ENCODE measurements around the gene RSBN1L.

The RSBN1L gene

DNA sequence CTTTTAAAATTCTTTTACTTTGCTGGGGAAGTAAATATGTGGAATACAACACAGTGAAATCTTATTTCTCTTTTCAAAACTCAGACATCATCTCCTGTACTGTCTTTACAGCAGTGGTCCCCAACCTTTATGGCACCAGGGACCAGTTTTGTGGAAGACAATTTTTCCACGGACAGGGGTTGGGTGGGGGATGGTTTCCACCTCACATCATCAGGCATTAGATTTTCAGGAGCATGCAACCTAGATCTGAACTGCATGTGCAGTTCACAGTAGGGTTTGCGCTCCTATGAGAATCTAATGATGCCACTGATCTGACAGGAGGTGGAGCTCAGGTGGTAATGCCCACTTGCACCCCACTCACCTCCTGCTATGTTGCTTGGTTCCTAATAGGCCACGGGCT is 89.8 kb downstream of the RSBN1L start:
- no peak for DNase-seq (ENCODE audit: low spot score)
- in situ Hi-C loops (cut with MboI; ENCODE audit: low sequenced_read_pairs, unreplicated experiment) = no loop called here
- TF ChIP-seq, protein P1, sequence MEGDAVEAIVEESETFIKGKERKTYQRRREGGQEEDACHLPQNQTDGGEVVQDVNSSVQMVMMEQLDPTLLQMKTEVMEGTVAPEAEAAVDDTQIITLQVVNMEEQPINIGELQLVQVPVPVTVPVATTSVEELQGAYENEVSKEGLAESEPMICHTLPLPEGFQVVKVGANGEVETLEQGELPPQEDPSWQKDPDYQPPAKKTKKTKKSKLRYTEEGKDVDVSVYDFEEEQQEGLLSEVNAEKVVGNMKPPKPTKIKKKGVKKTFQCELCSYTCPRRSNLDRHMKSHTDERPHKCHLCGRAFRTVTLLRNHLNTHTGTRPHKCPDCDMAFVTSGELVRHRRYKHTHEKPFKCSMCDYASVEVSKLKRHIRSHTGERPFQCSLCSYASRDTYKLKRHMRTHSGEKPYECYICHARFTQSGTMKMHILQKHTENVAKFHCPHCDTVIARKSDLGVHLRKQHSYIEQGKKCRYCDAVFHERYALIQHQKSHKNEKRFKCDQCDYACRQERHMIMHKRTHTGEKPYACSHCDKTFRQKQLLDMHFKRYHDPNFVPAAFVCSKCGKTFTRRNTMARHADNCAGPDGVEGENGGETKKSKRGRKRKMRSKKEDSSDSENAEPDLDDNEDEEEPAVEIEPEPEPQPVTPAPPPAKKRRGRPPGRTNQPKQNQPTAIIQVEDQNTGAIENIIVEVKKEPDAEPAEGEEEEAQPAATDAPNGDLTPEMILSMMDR (IDR thresholded peaks at IDR 0.05; ENCODE audit: borderline replicate concordance, control extremely low read depth, extremely low read depth, insufficient read depth, missing control alignments) = no peak

DNA sequence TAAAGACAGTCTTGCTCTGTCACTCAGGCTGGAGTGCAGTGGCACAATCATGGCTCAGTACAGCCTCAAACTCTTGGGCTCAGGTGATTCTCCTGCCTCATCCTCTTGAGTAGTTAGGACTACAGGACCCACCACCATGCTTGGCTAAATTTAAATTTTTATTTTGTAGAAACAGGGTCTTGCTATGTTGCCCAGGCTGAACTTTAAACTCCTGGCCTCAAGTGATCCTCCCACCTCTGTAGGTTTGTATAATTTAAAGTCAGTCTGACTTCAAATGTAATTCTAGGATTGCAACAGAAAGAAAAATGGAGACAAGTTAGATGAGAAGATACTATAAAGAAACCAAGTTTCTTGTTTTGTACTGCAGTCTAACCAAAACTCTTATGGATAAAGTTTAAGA is 90.5 kb downstream of the RSBN1L start:
- in situ Hi-C loops (cut with MboI; ENCODE audit: low sequenced_read_pairs, unreplicated experiment) = no loop called here
- DNase-seq (ENCODE audit: low spot score) = no peak
- TF ChIP-seq, protein P1 (IDR thresholded peaks at IDR 0.05; ENCODE audit: borderline replicate concordance, control extremely low read depth, extremely low read depth, insufficient read depth, missing control alignments) = no peak

DNA sequence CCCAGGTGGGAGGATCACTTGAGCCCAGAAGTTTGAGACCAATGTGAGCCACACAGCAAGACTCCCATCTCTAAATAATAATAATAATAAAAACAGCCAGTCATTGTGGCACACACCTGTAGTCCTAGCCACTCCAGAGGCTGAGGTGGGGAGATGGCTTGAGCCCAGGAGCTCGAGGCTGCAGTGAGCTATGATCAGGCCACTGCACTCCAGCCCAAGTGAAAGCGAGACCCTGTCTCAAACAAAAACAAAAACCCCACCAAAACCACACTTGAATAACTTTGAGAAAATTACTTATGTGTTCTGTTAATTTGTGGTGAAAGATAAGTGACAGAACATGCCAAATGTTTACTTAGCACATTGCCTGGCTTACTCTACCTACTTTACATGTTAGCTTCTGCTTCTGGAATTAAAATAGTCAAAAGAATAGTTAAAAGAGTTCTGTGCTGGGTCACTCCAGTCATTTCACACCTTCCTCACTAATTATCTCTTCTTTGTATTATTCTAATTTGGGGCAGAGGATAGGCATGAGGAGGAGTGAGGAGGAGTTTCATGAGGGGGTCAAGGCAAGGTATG is 92.2 kb downstream of the RSBN1L start:
- DNase-seq (ENCODE audit: low spot score) = no peak
- TF ChIP-seq, protein P1 (IDR thresholded peaks at IDR 0.05; ENCODE audit: borderline replicate concordance, control extremely low read depth, extremely low read depth, insufficient read depth, missing control alignments) = no peak
- in situ Hi-C loops (cut with MboI; ENCODE audit: low sequenced_read_pairs, unreplicated experiment) = no loop called here

DNA sequence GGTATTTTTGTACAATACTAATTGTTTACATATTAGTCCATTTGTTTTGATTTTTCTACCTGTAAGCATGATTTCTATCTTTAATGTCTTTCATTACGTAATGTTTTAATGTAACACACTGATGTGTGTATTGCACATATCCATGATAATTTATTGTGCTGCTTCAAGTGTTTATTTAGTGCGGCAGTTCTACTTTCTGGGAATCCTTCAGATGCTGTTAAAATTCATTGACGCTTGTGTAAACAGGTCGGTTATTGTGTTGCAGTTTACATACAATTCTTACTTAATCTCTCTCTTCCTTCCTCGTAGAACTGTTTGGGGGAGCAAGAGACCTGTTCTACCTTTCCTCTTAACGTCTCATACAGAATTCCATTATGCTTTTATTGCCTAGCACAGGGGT is 95.1 kb downstream of the RSBN1L start:
- in situ Hi-C loops (cut with MboI; ENCODE audit: low sequenced_read_pairs, unreplicated experiment) = loop anchor here (10.0 kb wide), 1 partner anchor 113 kb away; no protein-coding TSS in a partner anchor
- TF ChIP-seq, protein P1 (IDR thresholded peaks at IDR 0.05; ENCODE audit: borderline replicate concordance, control extremely low read depth, extremely low read depth, insufficient read depth, missing control alignments) = no peak
- DNase-seq (ENCODE audit: low spot score) = no peak

DNA sequence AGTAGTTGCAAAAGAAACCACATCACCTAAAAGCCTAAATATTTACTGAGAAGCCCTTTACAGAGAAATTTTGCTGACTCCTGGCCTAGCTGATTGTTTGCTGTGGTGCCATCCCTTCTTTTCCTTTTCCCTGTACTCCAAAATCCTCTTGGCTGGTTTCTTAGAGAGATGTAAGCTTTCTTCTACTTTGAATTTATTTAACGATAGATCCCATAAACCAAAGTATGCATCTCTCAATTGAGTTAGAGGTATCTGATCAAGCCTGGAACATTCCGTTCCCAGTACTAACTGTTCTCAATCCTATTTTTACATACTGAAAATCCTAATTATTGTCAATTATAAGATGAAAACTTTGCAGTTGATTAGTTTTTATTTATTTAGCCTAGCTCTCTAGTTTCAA is 95.7 kb downstream of the RSBN1L start:
- DNase-seq (ENCODE audit: low spot score) = no peak
- in situ Hi-C loops (cut with MboI; ENCODE audit: low sequenced_read_pairs, unreplicated experiment) = loop anchor here (10.0 kb wide), 1 partner anchor 113 kb away; no protein-coding TSS in a partner anchor
- TF ChIP-seq, protein P1 (IDR thresholded peaks at IDR 0.05; ENCODE audit: borderline replicate concordance, control extremely low read depth, extremely low read depth, insufficient read depth, missing control alignments) = no peak

DNA sequence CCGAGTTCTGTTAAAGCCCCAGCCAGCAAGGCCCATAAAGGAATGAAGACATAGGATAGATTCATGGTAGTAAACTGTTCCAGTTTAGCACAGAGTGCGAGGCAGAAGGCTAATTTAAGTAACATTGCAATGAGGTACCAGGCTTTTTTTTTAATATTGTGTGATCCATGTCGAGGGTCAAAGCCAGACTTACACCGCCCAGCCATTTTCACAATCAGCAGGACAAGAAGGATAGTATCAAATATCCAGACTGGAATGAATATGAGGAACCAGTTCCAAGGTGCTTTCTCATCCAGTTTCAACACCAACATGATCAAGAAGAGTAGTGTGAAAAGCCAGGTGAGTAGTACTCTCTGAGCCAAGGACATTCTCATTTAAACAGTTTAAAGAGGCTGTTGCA is 97.7 kb downstream of the RSBN1L start:
- in situ Hi-C loops (cut with MboI; ENCODE audit: low sequenced_read_pairs, unreplicated experiment) = loop anchor here (10.0 kb wide), 1 partner anchor 111 kb away; no protein-coding TSS in a partner anchor
- TF ChIP-seq, protein P1 (IDR thresholded peaks at IDR 0.05; ENCODE audit: borderline replicate concordance, control extremely low read depth, extremely low read depth, insufficient read depth, missing control alignments) = no peak
- no peak for DNase-seq (ENCODE audit: low spot score)

Measured in GM13976 (cell line).